ENCODE results near the gene IL34.

GRCh38 chr16:70612931-70613330, 33.4 kb upstream of the IL34 start:
- no peak for TF ChIP-seq EZH2phosphoT487 (IDR thresholded peaks at IDR 0.05; ENCODE audit: borderline replicate concordance, low read depth)
- TF ChIP-seq SMC3 (IDR thresholded peaks at IDR 0.05; ENCODE audit: low read depth, low read length) = no peak
- TF ChIP-seq CTCF (IDR thresholded peaks at IDR 0.05) = no peak
- no peak for TF ChIP-seq MAX (IDR thresholded peaks at IDR 0.05; ENCODE audit: low read depth)
- TF ChIP-seq, protein P1, sequence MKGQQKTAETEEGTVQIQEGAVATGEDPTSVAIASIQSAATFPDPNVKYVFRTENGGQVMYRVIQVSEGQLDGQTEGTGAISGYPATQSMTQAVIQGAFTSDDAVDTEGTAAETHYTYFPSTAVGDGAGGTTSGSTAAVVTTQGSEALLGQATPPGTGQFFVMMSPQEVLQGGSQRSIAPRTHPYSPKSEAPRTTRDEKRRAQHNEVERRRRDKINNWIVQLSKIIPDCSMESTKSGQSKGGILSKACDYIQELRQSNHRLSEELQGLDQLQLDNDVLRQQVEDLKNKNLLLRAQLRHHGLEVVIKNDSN (IDR thresholded peaks at IDR 0.05; ENCODE audit: borderline replicate concordance, low read depth) = no peak
- no peak for TF ChIP-seq EP300 (IDR thresholded peaks at IDR 0.05; ENCODE audit: borderline replicate concordance in 1 of 2, low read depth in 1 of 2, low read length in 1 of 2)
- TF ChIP-seq, protein P2, sequence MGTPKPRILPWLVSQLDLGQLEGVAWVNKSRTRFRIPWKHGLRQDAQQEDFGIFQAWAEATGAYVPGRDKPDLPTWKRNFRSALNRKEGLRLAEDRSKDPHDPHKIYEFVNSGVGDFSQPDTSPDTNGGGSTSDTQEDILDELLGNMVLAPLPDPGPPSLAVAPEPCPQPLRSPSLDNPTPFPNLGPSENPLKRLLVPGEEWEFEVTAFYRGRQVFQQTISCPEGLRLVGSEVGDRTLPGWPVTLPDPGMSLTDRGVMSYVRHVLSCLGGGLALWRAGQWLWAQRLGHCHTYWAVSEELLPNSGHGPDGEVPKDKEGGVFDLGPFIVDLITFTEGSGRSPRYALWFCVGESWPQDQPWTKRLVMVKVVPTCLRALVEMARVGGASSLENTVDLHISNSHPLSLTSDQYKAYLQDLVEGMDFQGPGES (IDR thresholded peaks at IDR 0.05; ENCODE audit: low read depth, low read length) = no peak
- TF ChIP-seq GABPA (IDR thresholded peaks at IDR 0.05; ENCODE audit: low read depth) = no peak
- TF ChIP-seq YY1 (IDR thresholded peaks at IDR 0.05; ENCODE audit: low read depth) = no peak
- TF ChIP-seq TCF12 (IDR thresholded peaks at IDR 0.05) = no peak
- TF ChIP-seq RCOR1 (IDR thresholded peaks at IDR 0.05; ENCODE audit: low read length) = no peak
- no peak for TF ChIP-seq USF2 (IDR thresholded peaks at IDR 0.05; ENCODE audit: borderline replicate concordance, low read depth, low read length)
- TF ChIP-seq POLR2AphosphoS5 (IDR thresholded peaks at IDR 0.05; ENCODE audit: low read depth, low read length) = no peak

Measured in SK-N-SH (cell line).